Fibroblast of the conjunctiva (primary cell): Measurements from ENCODE around the gene GALNT1.

Experiments
- DNase-seq: peaks from one replicate; pipeline ENCODE4 v3.0.0-alpha.2; 2010; ENCODE audit warnings: low read depth

Gene GALNT1

GRCh38 chr18:35680139-35680551 lies 98.6 kb downstream of the GALNT1 start:
- DNase-seq = no peak

- DNase-seq = no peak
Observed at GRCh38 chr18:35682281-35682867, 100.8 kb downstream of the GALNT1 start.

- no peak for DNase-seq
Observed at GRCh38 chr18:35683021-35683420, 101.5 kb downstream of the GALNT1 start.

GRCh38 chr18:35688757-35689156 lies 107.2 kb downstream of the GALNT1 start:
- no peak for DNase-seq

GRCh38 chr18:35689728-35690127 lies 108.2 kb downstream of the GALNT1 start:
- DNase-seq = no peak

- no peak for DNase-seq
Observed at GRCh38 chr18:35691625-35692024, 110.1 kb downstream of the GALNT1 start.

GRCh38 chr18:35692866-35693265 lies 111.3 kb downstream of the GALNT1 start:
- DNase-seq = no peak

- no peak for DNase-seq
Observed at GRCh38 chr18:35693829-35694228, 112.3 kb downstream of the GALNT1 start.

GRCh38 chr18:35694808-35695207 lies 113.3 kb downstream of the GALNT1 start:
- DNase-seq = no peak

- DNase-seq = no peak
Observed at GRCh38 chr18:35695384-35695783, 113.8 kb downstream of the GALNT1 start.

GRCh38 chr18:35695803-35696202 lies 114.3 kb downstream of the GALNT1 start:
- no peak for DNase-seq

GRCh38 chr18:35696307-35696706 lies 114.8 kb downstream of the GALNT1 start:
- no peak for DNase-seq

GRCh38 chr18:35697869-35698268 lies 116.3 kb downstream of the GALNT1 start:
- no peak for DNase-seq

- no peak for DNase-seq
Observed at GRCh38 chr18:35703043-35703688, 121.6 kb downstream of the GALNT1 start.

GRCh38 chr18:35705988-35706387 lies 124.4 kb downstream of the GALNT1 start:
- DNase-seq = no peak

GRCh38 chr18:35707247-35707646 lies 125.7 kb downstream of the GALNT1 start:
- no peak for DNase-seq

- no peak for DNase-seq
Observed at GRCh38 chr18:35707674-35708073, 126.1 kb downstream of the GALNT1 start.

GRCh38 chr18:35710581-35710980 lies 129.0 kb downstream of the GALNT1 start:
- DNase-seq = no peak

GRCh38 chr18:35711227-35711626 lies 129.7 kb downstream of the GALNT1 start:
- DNase-seq = no peak

- no peak for DNase-seq
Observed at GRCh38 chr18:35713545-35713944, 132.0 kb downstream of the GALNT1 start.

GRCh38 chr18:35714539-35714938 lies 133.0 kb downstream of the GALNT1 start:
- no peak for DNase-seq

- no peak for DNase-seq
Observed at GRCh38 chr18:35715139-35715538, 133.6 kb downstream of the GALNT1 start.

- DNase-seq = no peak
Observed at GRCh38 chr18:35716169-35716831, 134.8 kb downstream of the GALNT1 start.

- no peak for DNase-seq
Observed at GRCh38 chr18:35717182-35717581, 135.6 kb downstream of the GALNT1 start.
